Coronary artery (tissue), 2 donors: ENCODE results near the gene DNAH8.

ENCODE experiments used
- DNase-seq: peaks from one replicate; pipeline ENCODE4 v3.0.0-alpha.2; 2017; ENCODE audit warnings: low spot score
- H3K27ac ChIP-seq, 2 donors: fragments of 200-600 bp; sonication (generic); one replicate each; pipeline ENCODE4 v1.5.1; 2016 to 2019
- H3K4me3 ChIP-seq: fragments of 200-600 bp; sonication (generic); 2 replicates; pipeline ENCODE4 v1.5.1; 2016; ENCODE audit warnings: mild to moderate bottlenecking, moderate library complexity
- TF ChIP-seq, protein P1 (sequence below): fragments of 200-600 bp; sonication (generic); IDR thresholded peaks from one replicate; pipeline ENCODE4 v1.5.1; 2019; ENCODE audit warnings: antibody characterized with exemption

DNAH8 gene

DNA sequence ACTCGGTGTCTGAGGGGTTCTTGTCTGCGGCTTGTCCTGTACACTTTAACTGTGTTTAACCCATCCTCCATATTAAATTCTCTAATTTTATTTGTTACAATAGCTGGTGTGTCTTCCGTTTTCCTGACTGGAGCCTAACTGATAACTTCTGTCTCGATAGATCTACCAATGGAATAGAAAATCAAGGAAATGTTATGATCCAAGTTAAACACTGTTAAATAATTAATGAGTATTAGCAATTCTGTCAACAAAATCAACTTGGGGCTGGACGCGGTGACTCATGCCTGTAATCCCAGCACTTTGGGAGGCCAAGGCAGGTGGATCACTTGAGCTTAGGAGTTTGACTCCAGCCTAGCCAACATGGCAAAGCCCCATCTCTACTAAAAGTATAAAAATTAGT, 81.7 kb downstream of the DNAH8 start:
- H3K27ac ChIP-seq = no peak overlapping the region
- no peak for DNase-seq
- no peak overlapping the region for H3K4me3 ChIP-seq
- TF ChIP-seq, protein P1, sequence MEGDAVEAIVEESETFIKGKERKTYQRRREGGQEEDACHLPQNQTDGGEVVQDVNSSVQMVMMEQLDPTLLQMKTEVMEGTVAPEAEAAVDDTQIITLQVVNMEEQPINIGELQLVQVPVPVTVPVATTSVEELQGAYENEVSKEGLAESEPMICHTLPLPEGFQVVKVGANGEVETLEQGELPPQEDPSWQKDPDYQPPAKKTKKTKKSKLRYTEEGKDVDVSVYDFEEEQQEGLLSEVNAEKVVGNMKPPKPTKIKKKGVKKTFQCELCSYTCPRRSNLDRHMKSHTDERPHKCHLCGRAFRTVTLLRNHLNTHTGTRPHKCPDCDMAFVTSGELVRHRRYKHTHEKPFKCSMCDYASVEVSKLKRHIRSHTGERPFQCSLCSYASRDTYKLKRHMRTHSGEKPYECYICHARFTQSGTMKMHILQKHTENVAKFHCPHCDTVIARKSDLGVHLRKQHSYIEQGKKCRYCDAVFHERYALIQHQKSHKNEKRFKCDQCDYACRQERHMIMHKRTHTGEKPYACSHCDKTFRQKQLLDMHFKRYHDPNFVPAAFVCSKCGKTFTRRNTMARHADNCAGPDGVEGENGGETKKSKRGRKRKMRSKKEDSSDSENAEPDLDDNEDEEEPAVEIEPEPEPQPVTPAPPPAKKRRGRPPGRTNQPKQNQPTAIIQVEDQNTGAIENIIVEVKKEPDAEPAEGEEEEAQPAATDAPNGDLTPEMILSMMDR = no peak

- no peak overlapping the region for H3K27ac ChIP-seq
- DNase-seq = no peak
- H3K4me3 ChIP-seq = no peak overlapping the region
- TF ChIP-seq, protein P1 = no peak
These were observed 82.3 kb downstream of the DNAH8 start for GRCh38 chr6:38797391-38797790.

DNA sequence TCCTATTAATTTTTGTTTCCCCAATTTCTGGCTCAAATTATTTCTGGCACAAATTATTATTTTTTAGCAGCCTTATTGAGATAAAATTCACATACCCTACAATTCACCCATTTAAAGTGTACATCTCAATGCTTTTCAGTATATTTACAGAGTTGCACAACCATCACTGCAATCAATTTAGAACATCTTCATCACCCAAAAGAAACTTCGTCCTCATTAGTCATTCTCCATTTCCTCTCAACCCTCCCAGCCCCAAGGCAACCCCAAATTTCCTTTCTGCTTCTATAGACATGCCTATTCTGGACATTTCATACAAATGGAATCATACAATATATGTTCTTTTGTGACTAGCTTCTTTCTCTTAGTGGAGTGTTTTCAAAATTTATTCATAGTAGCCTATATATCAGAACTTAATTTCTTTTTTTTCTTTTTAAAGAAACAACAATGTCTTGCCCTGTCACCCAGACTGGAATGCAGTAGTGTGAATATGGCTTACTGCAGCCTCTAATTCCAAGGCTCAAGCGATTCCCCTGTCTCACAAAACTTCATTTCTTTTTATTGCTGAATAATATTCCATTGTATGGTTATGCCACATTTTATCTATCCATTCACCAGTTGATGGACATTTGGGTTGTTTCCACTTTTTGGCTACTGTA, 84.5 kb downstream of the DNAH8 start:
- H3K4me3 ChIP-seq = no peak overlapping the region
- no peak for DNase-seq
- TF ChIP-seq, protein P1 = no peak
- H3K27ac ChIP-seq = no peak overlapping the region

DNA sequence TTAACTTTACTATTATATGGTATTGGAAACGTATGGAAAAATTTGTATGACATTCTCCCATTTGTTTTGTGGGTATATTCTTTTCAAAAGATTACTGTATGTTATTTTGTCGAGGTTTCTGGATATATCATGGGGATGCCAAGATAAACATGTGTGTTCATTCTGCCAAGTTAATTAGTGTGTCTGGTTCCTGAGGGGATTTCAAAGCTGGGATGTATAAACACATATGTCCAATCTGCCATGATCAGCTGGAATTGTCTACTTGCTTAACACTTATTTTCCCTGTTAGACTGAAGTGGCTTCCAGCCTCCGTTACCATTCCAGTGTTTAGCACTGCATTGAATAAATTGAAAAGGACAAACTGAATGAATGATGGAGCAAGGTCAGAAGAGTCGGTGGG, 86.2 kb downstream of the DNAH8 start:
- Histone ChIP-seq H3K27ac (no peak overlapping the region), H3K4me3 (no peak overlapping the region)
- TF ChIP-seq, protein P1 = no peak
- no peak for DNase-seq

DNA sequence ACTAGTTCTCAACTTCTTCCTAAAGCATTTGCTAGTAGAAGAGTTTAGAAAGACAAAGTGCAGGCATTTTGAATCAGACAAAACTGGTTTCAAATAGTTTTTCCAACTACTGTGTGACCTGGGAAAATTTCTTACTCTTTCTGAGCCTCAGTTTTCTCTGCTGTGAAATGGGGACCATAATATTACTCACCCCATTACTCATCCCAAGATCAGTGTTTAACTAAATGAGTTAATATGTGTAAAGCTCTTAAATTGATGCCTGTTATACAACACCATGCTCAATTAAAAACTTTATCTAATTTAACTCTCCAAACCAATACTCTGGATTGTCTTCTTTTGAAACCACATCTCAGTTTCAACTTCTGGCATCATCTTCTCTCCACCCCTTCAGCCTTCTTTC, 87.4 kb downstream of the DNAH8 start:
- TF ChIP-seq, protein P1 = no peak
- Histone ChIP-seq H3K27ac (no peak overlapping the region), H3K4me3 (no peak overlapping the region)
- no peak for DNase-seq

GRCh38 chr6:38803129-38803528, 88.0 kb downstream of the DNAH8 start:
- no peak overlapping the region for H3K4me3 ChIP-seq
- no peak for DNase-seq
- TF ChIP-seq, protein P1 = no peak
- no peak overlapping the region for H3K27ac ChIP-seq

- no peak overlapping the region for H3K27ac ChIP-seq
- DNase-seq = no peak
- no peak overlapping the region for H3K4me3 ChIP-seq
- TF ChIP-seq, protein P1 = no peak
These were observed 89.2 kb downstream of the DNAH8 start for GRCh38 chr6:38804358-38804757.
